GM19463 (cell line): Measurements from ENCODE around the gene XPO1.
"Not testable (repeated sequence)": the region's sequence is repeated elsewhere in the genome, so short reads cannot be mapped to it uniquely, and the experiment has no call there.

ENCODE experiments used
- ATAC-seq: cut with Tn5 transposase; IDR thresholded peaks from one replicate; pipeline ENCODE4 v1.9.1; 2021; ENCODE audit warnings: mild to moderate bottlenecking, moderate library complexity; ENCODE audit not compliant: unreplicated experiment

The XPO1 gene, protein sequence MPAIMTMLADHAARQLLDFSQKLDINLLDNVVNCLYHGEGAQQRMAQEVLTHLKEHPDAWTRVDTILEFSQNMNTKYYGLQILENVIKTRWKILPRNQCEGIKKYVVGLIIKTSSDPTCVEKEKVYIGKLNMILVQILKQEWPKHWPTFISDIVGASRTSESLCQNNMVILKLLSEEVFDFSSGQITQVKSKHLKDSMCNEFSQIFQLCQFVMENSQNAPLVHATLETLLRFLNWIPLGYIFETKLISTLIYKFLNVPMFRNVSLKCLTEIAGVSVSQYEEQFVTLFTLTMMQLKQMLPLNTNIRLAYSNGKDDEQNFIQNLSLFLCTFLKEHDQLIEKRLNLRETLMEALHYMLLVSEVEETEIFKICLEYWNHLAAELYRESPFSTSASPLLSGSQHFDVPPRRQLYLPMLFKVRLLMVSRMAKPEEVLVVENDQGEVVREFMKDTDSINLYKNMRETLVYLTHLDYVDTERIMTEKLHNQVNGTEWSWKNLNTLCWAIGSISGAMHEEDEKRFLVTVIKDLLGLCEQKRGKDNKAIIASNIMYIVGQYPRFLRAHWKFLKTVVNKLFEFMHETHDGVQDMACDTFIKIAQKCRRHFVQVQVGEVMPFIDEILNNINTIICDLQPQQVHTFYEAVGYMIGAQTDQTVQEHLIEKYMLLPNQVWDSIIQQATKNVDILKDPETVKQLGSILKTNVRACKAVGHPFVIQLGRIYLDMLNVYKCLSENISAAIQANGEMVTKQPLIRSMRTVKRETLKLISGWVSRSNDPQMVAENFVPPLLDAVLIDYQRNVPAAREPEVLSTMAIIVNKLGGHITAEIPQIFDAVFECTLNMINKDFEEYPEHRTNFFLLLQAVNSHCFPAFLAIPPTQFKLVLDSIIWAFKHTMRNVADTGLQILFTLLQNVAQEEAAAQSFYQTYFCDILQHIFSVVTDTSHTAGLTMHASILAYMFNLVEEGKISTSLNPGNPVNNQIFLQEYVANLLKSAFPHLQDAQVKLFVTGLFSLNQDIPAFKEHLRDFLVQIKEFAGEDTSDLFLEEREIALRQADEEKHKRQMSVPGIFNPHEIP (N-terminal part only)

DNA sequence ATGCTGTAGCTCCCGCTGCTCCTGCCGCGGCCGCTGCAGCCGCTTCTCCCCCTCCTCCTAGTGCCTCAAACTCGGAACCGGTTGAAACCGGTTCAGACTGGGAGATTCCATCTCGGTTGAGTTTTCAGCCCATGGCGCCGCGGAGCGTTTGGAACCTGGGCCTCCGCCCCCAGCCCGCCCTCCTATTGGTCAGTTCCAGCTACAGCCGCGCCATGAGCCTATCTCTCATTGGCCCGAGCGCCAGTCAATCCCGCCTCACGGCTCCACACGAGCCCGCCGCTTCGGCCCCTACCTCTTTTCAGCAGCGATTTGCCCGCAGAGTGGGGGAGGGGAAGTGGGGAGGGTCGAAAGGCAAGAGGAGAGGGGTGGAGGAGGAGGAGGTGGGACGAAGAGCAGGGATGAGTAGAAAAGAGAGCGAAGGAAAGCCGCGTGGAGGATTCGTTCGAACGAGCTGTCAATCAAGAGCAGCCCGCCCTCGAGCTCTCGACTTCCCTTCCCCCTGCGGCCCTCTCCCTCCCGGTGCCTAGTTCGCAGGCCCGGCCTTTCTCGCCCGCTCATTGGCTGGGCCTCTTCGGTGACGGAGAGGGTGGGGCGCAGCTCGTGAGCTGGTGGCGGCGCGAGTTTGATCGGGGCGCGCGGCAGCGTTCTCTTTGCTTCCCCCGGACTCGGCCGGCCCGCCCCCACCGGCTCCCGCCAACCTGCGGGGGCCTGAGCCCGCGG lies at the start of gene XPO1:
XPO1 (minus strand) TSS at position 157 of the 720 bp plus-strand sequence. CDS start 4,459 bp downstream, outside the sequence.
- peak; percentile 79 for ATAC-seq

DNA sequence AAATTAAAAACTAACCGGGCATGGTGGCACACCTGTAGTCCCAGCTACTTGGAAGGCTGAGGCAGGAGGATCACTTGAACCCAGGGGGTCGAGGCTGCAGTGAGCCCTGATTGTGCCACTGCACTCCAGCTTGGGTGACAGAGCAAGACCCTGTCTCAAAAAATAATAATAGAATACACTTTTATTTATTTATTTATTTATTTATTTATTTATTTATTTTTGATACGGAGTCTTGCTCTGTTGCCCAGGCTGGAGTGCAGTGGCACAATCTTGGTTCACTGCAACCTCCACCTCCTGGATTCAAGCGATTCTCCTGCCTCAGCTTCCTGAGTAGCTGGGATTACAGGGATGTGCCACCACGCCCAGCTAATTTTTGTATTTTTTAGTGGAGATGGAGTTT lies 48.8 kb upstream of the XPO1 start:
- ATAC-seq, result not testable (repeated sequence)

DNA sequence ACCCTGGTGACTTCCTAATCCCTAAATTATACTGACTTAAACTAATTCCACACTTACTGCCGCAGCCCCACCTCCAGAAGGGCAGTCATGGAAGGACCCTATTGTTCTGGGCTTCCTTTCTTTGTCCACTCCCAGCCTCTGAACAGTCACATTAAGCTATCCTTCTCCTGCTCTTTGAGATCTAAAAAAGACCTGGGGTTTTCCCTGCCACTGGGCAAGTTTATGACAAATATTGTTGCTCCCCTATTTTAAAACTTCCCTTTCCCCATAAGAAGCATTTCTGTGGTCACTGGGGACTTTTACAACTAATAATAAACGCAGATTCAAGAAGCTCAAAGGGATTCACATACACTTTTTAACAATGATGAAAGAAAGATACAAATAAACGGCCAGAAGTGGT lies 47.2 kb upstream of the XPO1 start:
- ATAC-seq, result no peak

DNA sequence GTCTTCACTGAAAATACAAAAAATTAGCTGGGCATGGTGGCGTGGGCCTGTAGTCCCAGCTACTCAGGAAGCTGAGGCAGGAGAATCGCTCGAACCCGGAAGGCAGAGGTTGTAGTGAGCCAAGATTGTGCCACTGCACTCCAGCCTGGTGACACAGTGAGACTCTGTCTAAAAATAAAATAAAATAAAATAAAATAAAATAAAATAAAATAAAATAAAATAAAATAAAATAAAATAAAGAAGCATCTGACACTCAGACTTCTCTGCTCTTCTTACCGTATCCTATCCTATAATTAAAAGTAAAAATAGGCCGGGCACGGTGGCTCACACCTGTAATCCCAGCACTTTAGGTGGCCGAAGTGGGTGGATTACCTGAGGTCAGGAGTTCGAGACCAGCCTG lies 46.2 kb upstream of the XPO1 start:
- ATAC-seq, result not testable (repeated sequence)

DNA sequence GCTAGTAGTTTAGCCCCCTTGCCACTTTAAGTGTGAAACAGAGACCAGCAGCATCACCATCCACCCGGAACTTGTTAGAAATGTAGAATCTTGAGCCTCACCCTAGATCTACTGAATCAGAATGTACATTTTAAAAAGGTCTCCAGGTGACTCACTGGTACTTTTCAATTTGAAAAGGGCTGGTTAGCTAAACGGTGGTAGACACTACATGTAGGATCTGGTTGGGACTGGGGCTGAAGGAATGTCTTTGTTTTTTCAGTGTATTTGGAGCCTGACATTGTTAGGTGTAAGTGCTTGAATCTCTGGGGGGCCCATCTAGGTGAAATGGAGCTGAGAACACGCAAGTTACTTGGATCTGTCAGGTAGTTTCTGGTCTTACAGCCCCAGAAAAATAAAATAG lies 44.0 kb upstream of the XPO1 start:
- ATAC-seq, result no peak

DNA sequence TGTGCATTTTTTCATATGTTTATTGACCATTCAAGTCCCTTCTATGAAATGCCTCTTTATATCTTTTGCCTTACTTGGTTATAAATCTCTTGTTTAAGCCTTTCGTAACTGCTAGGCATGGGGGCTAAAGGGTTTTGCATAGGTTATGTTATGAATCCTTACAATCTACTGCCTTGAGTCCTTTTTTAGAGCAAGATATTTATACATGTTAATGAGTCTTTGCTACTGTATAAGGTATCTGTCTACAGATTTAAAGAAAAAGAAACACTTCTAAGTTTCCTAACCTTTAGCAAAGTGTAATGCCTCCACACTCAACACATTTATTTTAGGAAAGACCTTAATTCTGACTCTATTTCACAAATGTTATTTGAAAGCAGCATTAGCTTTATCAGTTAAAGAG lies 43.6 kb upstream of the XPO1 start:
- no peak for ATAC-seq

DNA sequence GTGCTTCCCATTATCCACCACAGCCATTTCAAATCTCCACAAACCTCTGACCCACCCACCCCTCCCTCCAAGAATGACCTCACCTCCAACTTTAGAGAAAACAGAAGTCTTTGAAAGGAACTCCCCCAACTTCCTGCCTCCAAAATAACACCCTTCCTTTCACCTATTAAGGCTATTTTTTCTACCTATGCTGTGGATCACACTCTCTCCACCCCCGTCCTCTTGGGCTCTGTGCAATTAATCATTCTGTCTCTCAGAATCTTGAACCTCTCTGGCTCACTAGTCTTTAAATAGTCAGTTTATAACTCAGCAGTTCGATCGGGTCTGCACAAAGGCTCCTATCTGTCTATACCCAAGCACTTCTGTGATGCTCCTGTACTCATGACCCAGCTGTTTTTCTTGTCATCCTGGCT lies 37.3 kb upstream of the XPO1 start:
- ATAC-seq, result no peak

DNA sequence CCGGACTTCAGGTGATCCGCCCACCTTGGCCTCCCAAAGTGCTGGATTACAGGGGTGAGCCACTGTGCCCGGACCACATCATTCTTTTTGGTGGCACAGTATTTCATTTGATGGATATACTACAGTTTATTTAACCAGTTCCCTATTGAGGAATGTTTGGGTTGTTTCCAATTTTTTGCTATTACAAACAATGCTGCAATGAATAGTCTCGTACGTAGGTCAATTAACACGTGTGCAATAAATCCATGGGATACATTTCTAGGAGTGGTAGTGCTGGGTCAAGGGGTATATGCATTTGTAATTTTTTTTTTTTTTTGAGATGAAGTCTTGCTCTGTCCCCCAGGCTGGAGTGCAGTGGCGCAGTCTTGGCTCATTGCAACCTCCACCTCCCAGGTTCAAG lies 28.4 kb upstream of the XPO1 start:
- no peak for ATAC-seq

DNA sequence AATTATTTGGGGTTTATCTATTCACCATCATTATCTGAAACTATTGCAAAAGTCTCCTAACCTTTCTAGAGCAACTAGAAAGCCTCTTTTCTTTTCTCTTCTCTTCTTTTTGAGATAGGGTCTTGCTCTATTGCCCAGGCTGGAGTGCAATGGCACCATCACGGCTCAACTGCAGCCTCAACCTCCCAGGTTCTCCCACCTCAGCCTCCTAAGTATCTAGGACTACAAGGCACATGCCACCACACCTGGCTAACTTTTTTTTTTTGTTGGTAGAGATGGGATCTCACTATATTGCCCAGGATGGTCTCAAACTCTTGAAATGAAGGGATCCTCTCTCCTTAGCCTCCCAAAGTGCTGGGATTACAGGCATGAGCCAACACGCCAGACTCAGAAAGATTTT lies 24.5 kb upstream of the XPO1 start:
- ATAC-seq, result no peak

DNA sequence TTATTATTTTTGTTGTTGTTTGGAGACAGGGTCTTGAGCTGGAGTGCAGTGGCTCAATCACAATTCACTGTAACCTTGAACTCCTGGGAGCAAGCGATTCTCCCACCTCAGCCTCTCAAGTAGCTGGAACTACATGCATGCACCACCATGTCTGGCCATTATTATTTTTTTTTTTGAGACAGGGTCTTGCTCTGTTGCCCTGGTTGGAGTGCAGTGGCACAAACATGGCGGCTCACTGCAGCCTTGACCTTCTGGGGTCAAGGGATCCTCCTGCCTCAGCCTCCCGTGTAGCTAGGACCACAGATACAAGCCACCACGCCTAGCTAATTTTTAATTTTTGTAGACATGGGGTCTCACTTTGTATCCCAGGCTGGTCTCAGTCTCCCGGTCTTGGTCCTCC lies 20.0 kb upstream of the XPO1 start:
- ATAC-seq, result no peak

DNA sequence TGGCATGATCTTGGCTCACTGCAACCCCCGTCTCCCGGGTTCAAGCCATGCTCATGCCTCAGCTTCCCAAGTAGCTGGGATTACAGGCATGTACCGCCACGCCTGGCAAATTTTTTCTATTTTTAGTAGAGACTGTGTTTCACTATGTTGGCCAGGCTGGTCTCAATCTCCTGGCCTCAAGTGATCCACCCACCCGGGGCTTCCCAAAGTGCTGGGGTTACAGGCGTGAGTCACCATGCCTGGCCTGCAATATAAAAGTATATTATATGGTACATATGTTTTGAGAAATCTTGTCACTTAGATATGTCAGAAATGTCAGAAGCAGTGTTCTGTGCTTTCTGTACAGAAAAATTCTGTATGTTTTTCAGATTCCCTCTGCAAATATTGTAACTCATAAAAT lies 19.2 kb upstream of the XPO1 start:
- no peak for ATAC-seq

DNA sequence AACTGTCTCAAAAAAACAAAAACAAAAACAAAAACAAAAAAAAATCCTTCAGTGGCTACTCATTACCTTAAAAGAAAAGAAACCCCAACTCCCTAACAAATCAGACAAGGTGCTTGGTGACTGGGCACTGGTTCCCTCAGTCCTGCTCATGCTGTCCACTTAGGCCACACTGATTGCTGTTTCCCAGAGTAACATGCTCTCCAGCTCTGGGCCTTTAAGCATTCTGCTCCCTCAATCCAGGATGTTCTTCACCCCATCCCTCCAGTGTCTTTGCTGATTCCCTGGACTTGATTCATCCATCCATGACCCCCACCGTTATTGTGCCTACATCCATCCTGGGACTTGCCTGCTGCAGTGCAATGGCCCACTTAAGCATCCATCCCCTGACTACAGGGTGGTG lies 16.4 kb upstream of the XPO1 start:
- no peak for ATAC-seq

DNA sequence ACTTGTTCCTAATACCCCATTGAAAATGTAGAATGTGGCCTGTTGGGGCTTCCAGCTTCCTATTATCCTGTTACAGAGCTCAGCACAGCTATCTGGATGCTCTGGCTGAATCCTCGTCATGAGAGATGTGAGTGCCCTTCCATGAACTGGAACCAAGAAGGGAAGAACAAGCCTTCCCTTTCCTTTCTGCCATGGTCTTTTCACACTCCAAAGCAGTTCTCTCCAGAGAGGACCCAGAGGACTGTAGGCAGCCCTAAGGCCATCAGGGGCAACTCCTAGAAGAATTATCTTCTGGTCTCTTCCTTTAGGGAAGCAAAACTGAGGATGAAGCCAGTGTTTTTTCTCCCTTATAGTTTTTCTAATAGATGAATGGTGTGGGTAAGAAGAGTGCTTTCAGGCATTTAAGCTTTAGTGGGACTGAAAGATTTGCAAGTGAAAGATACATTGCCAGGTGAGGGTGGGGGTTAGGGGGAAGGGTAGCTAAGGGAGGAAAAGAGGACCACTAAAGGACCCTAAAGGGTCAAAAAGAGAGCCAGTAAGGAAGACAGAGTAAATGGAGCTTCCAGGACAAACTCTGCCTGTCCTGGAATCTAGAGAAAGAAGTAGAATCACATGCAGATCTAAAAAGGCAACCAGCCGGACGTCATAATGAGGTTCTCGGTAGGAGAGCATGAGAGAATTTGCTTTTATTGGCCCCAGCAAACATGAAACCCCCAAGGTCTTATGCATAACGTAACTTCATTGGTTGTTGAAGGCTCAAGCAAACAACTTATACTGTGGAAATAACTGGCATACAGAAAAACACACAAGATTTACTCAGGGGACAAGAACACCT lies 12.4 kb upstream of the XPO1 start:
- no peak for ATAC-seq

DNA sequence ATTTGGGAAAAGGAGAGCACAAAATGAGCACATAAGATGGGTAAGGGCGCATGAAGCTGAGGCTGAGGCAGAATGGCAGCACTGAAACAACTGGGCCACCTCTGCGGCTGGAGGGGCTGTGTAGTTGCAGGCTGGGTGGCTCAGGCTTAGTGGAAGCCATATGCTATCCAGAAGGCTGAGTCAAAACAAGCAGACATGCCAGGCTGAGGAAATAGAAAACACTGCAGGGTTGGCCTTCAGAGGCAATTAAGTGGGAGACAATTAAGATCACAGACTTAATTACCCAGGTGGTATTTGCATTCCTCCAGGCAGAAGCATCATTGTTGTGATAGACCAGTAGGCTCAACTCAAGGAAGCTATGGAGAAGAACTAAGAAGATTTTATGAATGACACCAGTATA lies 11.4 kb upstream of the XPO1 start:
- no peak for ATAC-seq

DNA sequence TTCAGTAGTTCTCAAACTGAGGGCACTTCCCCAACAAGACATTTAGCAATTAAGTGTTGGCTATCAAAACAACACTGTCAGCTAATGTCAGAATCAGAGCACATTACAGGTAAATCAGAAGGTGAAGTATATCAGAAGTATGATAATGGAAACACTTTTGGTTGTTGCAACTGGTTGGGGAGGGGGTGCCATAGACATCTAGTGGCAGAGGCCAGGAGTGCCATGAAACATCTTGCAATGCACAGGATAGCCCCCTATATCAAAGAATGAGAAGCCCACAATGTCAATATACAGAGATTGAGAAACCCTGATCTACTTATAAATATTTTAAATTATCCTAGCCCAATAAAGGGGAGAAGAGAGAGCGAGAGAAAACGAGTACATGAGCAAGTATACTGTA lies 4.9 kb upstream of the XPO1 start:
- no peak for ATAC-seq

DNA sequence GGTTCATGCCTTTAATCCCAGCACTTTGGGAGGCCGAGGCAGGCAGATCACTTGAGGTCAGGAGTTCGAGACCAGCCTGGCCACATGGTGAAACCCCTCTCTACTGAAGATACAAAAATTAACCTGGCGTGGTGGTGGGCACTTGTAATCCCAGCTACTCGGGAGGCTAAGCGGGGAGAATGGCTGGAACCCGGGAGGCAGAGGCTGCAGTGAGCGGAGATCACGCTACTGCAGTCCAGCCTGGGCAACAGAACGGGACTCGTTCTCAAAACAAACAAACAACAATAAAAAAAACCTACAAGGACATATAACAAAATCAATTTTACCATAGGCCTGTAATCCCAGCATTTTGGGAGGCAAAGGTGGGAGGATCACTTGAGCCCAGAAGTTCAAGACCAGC lies 2.0 kb upstream of the XPO1 start:
- not testable (repeated sequence) for ATAC-seq

DNA sequence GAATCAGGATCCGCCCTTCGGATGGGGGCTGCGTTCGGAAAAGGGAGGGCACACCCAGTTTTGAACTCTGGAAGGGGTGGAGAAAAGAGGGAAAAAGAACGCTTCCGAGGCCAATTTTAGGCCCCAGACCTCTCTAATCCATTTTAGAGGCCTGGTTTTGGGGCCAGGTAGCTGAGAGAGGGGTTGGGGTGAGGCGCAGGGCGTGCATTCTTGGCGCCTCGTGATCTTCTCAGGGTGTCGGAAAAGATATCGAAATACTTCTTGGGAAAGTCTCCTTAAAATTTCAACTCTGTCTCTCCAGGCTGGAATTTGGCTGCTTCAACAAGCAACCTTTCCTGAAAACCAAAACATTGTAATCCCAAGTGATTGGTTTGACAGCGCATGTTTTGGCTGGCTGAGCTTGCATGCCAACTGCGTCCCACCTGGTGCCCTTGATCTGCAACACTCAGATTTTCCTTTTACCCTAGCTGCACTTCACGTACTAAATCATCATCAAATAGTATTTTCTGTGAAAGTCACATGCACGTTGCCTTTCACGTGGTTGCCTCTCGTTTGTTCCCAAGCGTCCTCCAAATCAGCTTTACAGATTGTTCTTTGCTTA lies 864 bp upstream of the XPO1 start:
- no peak for ATAC-seq

DNA sequence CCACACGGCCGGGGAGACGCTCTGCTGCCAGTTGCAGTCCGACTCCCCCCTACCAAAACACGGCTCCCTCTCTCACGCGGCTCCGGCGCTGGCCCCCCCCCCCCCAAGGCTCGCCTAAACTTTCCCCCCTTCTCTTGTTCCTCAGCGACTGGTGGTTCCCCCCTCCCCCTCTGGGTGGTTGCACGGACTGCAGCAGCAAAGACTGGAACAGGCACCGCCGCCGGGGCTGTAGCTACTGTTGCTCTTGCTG lies 281 bp downstream of the XPO1 start:
- no peak for ATAC-seq

DNA sequence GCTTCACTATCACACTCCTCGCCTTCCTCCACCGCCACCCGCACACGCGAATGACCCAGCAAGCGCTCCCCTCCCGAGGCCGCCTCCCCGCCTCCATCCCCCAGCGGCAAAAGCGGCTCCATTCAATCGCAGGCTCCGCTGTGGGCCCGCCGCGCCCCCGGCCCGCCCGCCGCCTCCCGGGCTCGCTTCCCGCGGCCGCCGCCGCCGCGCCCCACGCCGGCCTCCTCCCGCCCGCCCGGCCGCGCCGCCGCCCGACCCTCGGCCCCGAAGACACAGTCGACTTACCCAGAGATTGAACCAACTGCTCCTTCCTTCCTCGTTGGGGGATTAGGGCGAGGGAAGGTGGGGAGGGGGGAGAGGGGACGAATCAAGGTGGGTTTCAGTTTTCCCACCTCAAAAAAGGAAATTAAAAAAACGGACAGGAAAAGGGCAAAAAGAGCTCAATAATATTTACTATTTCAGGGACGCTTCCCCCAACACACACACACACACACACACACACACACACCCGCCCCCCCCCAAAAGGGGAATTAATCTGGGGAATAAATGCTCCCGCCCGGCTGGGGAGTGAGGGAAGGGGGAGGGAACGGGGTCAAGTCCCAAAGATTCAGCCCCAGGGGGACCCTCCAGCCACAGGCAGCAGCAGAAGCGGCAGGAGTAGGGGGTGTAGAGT lies 743 bp downstream of the XPO1 start:
- no peak for ATAC-seq
